Right lobe of liver (tissue), 6 donors: ENCODE results near the gene ERFL. TPM values are rescaled to one million over a fixed set of nuclear protein-coding genes. Genes with fewer than 3 reads are reported as not detected.

Experiments
- ATAC-seq, 4 donors: fragments of 200-7000 bp; cut with Tn5 transposase; one replicate each; pipeline ENCODE4 v1.9.1; 2020; ENCODE audit warnings: mild to moderate bottlenecking in 4 of 4, moderate library complexity in 4 of 4
- DNase-seq, 3 donors: peaks; one replicate each; pipeline ENCODE4 v3.0.0-alpha.2; 2020
- H3K27ac ChIP-seq, 3 donors: fragments of 200-600 bp; one replicate each; pipeline ENCODE4 v1.8.0; 2022
- H3K27me3 ChIP-seq, 2 donors: fragments of 200-600 bp; one replicate each; pipeline ENCODE4 v1.8.0; 2022
- H3K36me3 ChIP-seq, 4 donors: fragments of 200-600 bp; sonication (generic) in 1 of 4; one replicate each; pipeline versions ENCODE4 v1.5.1 to v1.8.0; 2017 to 2022; ENCODE audit warnings: control low read depth in 1 of 4
- H3K4me1 ChIP-seq, 4 donors: fragments of 200-600 bp; sonication (generic) in 1 of 4; one replicate each; pipeline versions ENCODE4 v1.5.1 to v1.8.0; 2017 to 2022; ENCODE audit warnings: control low read depth in 1 of 4
- H3K4me3 ChIP-seq, 3 donors: fragments of 200-600 bp; one replicate each; pipeline ENCODE4 v1.8.0; 2022
- H3K9me3 ChIP-seq, 4 donors: fragments of 200-600 bp; sonication (generic) in 1 of 4; one replicate each; pipeline versions ENCODE4 v1.5.1 to v1.8.0; 2017 to 2022; ENCODE audit warnings: control low read depth in 1 of 4
- POLR2A ChIP-seq: fragments of 450-650 bp; IDR thresholded peaks from one replicate; pipeline ENCODE4 v1.6.1; 2017; ENCODE audit warnings: antibody characterized with exemption, mild to moderate bottlenecking
- WGBS: methylation state at CpG from one replicate; pipeline ENCODE4 v1.1.6; 2018; ENCODE audit warnings: low coverage, low lambda C conversion rate; ENCODE audit not compliant: insufficient coverage; ENCODE audit errors: missing lambda C conversion rate; 5-methylcytosine and 5-hydroxymethylcytosine counted together
- intact Hi-C, 2 donors: fragments of 100-400 bp; cut with DNase I; formaldehyde crosslinking; loops; one replicate each; pipeline versions ENCODE4 v1.11.2 to v1.14.1; 2022
- total RNA-seq, 6 experiments: library from RNA; depleted of rRNA in 2 of 6; stranded (reverse); fragments of >200 nt in 2 of 6; fragmentation: NEBNext Ultra II Directional in 3 of 6; extraction: Animal tissue kit (Norgen Biotek cat#: 25700) in 3 of 6; gene quantifications; one replicate each; pipeline versions ENCODE4 v1.1.0 to v1.2.4, GENCODE V29; 2016 to 2023
- TF ChIP-seq, protein P1 (sequence below), 4 donors: fragments of 200-600 bp in 3 of 4; fragments of 450-650 bp in 1 of 4; IDR thresholded peaks; one replicate each; pipeline versions ENCODE4 v1.5.1 to v1.8.0; 2016 to 2022; ENCODE audit warnings: antibody characterized with exemption in 4 of 4, mild to moderate bottlenecking in 2 of 4
- donor health status: DM: no; HTN: yes; CAD: no.
- donor health status: DM: no; HTN: no; CAD: no.
- donor health status: DM: no; HTN: no; CAD: no.
- donor health status: DM: no; HTN: yes; CAD: no.
- donor health status: DM: no; HTN: yes; CAD: no.

Gene ERFL
- total RNA-seq, 6 experiments from 2014 or later: not detected

DNA sequence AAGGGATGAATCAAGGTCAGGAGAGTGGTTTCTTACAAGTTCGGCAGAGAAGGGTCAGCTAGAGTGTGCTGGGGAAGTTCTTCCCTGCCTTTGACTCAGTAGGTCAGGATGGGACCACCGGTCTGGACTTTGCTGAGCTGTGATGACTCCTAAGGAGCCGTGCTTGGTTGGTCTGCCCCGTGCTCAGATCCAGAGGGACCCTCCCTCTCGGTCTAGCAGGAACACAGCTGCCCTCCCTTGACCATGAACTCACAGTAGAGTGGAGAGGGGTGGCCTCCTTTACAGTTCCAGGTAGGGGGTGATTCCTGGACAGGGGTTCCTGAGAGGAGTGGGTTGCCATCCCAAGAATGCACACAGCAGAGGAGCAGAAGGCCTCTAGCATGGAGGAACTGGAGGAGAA lies 63.9 kb downstream of the ERFL start:
- no peaks in the 10 kb centered on the region for H3K9me3 ChIP-seq
- intact Hi-C loops: no loop called here
- WGBS: 60% methylated on average over 1 of the region's 5 CpGs
- no peak for ATAC-seq
- H3K4me1 ChIP-seq: peaks cover 0 to 11% (median 3%) of the 10 kb centered on the region in 4 donors
- no peak overlapping the region for H3K4me3 ChIP-seq
- H3K27me3 ChIP-seq: no peaks in the 10 kb centered on the region
- DNase-seq: no peak
- TF ChIP-seq, protein P1, sequence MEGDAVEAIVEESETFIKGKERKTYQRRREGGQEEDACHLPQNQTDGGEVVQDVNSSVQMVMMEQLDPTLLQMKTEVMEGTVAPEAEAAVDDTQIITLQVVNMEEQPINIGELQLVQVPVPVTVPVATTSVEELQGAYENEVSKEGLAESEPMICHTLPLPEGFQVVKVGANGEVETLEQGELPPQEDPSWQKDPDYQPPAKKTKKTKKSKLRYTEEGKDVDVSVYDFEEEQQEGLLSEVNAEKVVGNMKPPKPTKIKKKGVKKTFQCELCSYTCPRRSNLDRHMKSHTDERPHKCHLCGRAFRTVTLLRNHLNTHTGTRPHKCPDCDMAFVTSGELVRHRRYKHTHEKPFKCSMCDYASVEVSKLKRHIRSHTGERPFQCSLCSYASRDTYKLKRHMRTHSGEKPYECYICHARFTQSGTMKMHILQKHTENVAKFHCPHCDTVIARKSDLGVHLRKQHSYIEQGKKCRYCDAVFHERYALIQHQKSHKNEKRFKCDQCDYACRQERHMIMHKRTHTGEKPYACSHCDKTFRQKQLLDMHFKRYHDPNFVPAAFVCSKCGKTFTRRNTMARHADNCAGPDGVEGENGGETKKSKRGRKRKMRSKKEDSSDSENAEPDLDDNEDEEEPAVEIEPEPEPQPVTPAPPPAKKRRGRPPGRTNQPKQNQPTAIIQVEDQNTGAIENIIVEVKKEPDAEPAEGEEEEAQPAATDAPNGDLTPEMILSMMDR (IDR thresholded peaks at IDR 0.05): no peak
- TF ChIP-seq POLR2A: no peak
- peaks cover 11 to 63% (median 37%) of the 10 kb centered on the region in 4 donors for H3K36me3 ChIP-seq
- H3K27ac ChIP-seq: no peak overlapping the region

DNA sequence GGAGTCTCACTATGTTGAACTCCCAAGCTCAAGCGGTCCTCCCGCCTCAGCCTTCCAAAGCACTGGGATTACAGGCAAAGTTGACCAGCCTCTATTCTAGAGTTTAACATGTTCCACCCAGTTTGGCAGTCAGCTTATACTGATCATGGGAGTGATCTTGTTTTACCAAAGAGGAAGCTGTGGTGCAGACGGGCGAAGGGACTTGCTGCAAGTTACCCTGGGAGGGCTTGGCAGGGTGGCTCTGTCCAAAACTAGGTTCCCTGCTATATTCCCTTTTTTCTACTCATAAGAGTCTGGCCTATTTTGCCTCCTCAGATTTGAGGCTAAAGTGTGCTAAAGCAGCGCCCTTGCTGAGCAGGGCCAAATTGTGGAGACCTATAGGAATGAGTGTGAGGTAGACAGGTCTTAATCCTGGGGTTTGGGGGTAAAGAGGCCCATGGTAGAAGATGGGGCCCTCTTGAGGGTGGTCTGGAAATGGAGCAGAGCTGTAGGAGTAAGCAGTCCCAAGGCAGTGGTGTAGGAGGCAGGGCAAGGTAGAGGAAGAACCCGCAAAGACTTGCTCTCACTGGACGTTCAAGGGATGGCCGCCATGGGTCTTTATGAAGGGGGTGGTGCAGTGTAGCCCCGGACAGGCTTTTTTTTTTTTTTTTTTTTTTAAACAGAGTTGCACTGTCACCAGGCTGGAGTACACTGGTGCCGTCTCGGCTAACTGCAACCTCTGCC lies 64.9 kb downstream of the ERFL start:
- no peak for TF ChIP-seq POLR2A
- TF ChIP-seq, protein P1 (IDR thresholded peaks at IDR 0.05): no peak
- no peak for ATAC-seq
- H3K4me3 ChIP-seq: no peak overlapping the region
- H3K36me3 ChIP-seq: peaks cover 11 to 57% (median 32%) of the 10 kb centered on the region in 4 donors
- no peak overlapping the region for H3K27ac ChIP-seq
- peaks cover 0 to 17% (median 3%) of the 10 kb centered on the region in 4 donors for H3K4me1 ChIP-seq
- no peaks in the 10 kb centered on the region for H3K9me3 ChIP-seq
- H3K27me3 ChIP-seq: no peaks in the 10 kb centered on the region
- DNase-seq: no peak
- intact Hi-C loops: no loop called here
- WGBS: 69% methylated on average over 9 of the region's 11 CpGs

DNA sequence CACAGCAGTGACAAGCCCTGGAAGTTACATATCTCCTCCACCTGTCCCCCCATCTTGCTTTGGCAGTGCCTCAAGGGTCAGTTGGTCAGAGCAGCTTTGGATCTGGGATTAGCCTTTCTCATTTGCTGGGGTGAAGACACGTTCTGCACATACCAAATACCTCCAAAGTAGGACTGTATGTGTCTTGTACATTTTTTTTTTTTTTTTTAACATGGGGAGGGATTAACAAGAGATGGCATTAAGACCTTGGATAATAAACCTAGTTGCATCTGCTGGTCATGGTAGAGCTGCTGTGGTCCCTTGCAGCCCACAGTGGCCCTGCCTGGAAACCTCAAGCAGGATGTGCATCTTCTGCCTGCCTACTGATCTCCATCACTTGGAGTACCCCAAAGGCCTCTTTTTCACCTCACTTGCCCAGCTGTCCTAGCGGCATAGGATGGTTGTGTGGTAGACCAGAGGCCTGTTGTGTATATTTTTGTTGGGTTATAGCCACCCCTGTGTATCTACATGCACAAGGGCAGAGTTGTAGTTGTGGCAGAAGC lies 65.7 kb downstream of the ERFL start:
- WGBS: 87% methylated on average over 2 of the region's 2 CpGs
- intact Hi-C loops: no loop called here
- H3K27me3 ChIP-seq: no peaks in the 10 kb centered on the region
- H3K27ac ChIP-seq: no peak overlapping the region
- peaks cover 11 to 57% (median 28%) of the 10 kb centered on the region in 4 donors for H3K36me3 ChIP-seq
- no peaks in the 10 kb centered on the region for H3K9me3 ChIP-seq
- no peak overlapping the region for H3K4me3 ChIP-seq
- no peak for TF ChIP-seq POLR2A
- TF ChIP-seq, protein P1 (IDR thresholded peaks at IDR 0.05): no peak
- DNase-seq (no peak), ATAC-seq (no peak)
- H3K4me1 ChIP-seq: peaks cover 0 to 17% (median 3%) of the 10 kb centered on the region in 4 donors

DNA sequence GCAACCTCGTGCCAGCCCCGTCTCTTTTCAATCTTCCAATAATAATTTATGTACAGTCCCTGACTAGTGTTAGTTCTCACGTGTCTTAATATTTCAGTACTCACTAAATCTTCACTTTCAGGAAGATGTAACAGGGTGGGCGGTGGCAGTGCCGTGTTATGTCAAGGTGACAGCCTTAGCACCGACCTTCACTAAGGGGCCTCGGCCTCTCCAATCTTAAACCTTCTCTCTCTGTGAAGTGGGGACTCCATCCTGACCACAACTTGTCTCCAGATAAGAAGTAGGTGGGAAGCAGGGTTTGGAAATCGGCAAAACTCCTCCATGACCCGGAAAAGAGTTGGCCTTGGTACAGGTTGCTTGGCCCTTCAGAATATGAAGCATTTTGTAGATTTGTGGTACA lies 66.4 kb downstream of the ERFL start:
- TF ChIP-seq, protein P1 (IDR thresholded peaks at IDR 0.05): no peak
- TF ChIP-seq POLR2A: no peak
- no peaks in the 10 kb centered on the region for H3K9me3 ChIP-seq
- no peaks in the 10 kb centered on the region for H3K27me3 ChIP-seq
- intact Hi-C loops: no loop called here
- H3K4me3 ChIP-seq: no peak overlapping the region
- peaks cover 11 to 54% (median 28%) of the 10 kb centered on the region in 4 donors for H3K36me3 ChIP-seq
- DNase-seq: no peak
- no peak for ATAC-seq
- WGBS: 80% methylated on average over 8 of the region's 9 CpGs
- H3K27ac ChIP-seq: no peak overlapping the region
- peaks cover 0 to 17% (median 3%) of the 10 kb centered on the region in 4 donors for H3K4me1 ChIP-seq
